Activated CD4-positive, alpha-beta T cell treated with anti-CD3 and anti-CD28 coated beads, Interleukin-2, amount 50 U/mL, for 4 hours (primary cell): ENCODE results near the gene MFN2.
A peak's percentile ranks its signal among the peaks of the same experiment; 100 is the strongest.
"Not testable (repeated sequence)": the region's sequence is repeated elsewhere in the genome, so short reads cannot be mapped to it uniquely, and the experiment has no call there.

Experiments
- DNase-seq, 2 experiments: peaks; one replicate each; pipeline ENCODE4 v3.0.0-alpha.2; 2020

Gene MFN2

GRCh38 chr1:12001249-12001917, 21.1 kb downstream of the MFN2 start:
- peak; percentile 18 to 41 for DNase-seq

- DNase-seq: no peak
Measured at GRCh38 chr1:12001996-12002493, 21.8 kb downstream of the MFN2 start.

- DNase-seq: no peak
Measured at GRCh38 chr1:12003762-12004161, 23.5 kb downstream of the MFN2 start.

- no peak for DNase-seq
Measured at GRCh38 chr1:12005488-12006166, 25.4 kb downstream of the MFN2 start.

GRCh38 chr1:12006167-12006921, 26.1 kb downstream of the MFN2 start:
- no peak for DNase-seq

- no peak for DNase-seq
Measured at GRCh38 chr1:12007204-12007603, 27.0 kb downstream of the MFN2 start.

- DNase-seq: not testable (repeated sequence)
Measured at GRCh38 chr1:12008355-12008754, 28.1 kb downstream of the MFN2 start.

- DNase-seq: no peak
Measured at GRCh38 chr1:12009318-12009947, 29.2 kb downstream of the MFN2 start.

- no peak for DNase-seq
Measured at GRCh38 chr1:12010746-12011570, 30.7 kb downstream of the MFN2 start.

- DNase-seq: no peak
Measured at GRCh38 chr1:12011998-12012397, 31.8 kb downstream of the MFN2 start.

GRCh38 chr1:12012560-12013316, 32.5 kb downstream of the MFN2 start:
- DNase-seq: no peak

GRCh38 chr1:12014141-12014991, 34.1 kb downstream of the MFN2 start:
- DNase-seq: no peak

GRCh38 chr1:12015001-12015491, 34.8 kb downstream of the MFN2 start:
- DNase-seq: no peak

GRCh38 chr1:12015499-12015898, 35.3 kb downstream of the MFN2 start:
- no peak for DNase-seq

GRCh38 chr1:12016182-12016581, 35.9 kb downstream of the MFN2 start:
- DNase-seq: no peak

GRCh38 chr1:12019858-12020509, 39.7 kb downstream of the MFN2 start:
- DNase-seq: no peak

GRCh38 chr1:12021616-12022015, 41.4 kb downstream of the MFN2 start:
- DNase-seq: no peak

- no peak for DNase-seq
Measured at GRCh38 chr1:12022036-12022435, 41.8 kb downstream of the MFN2 start.

GRCh38 chr1:12026586-12026985, 46.3 kb downstream of the MFN2 start:
- no peak for DNase-seq

- DNase-seq: no peak
Measured at GRCh38 chr1:12028248-12028647, 48.0 kb downstream of the MFN2 start.
